Adrenal gland (tissue), 5 donors: Measurements from ENCODE around the gene NUAK1.

Experiments used
- POLR2A ChIP-seq, 2 donors: fragments of 450-650 bp; IDR thresholded peaks; one replicate each; pipeline ENCODE4 v1.6.1; 2017; ENCODE audit warnings: antibody characterized with exemption in 2 of 2, mild to moderate bottlenecking in 2 of 2, moderate library complexity in 1 of 2
- TF ChIP-seq, protein P1 (sequence below), 6 experiments: fragments of 450-650 bp in 4 of 6; fragments of 200-600 bp in 2 of 6; sonication (generic) in 1 of 6; IDR thresholded peaks; 1 replicate in 5 of 6; 2 replicates in 1 of 6; pipeline versions ENCODE4 v1.5.1 to v1.8.0; 2016 to 2021; ENCODE audit warnings: antibody characterized with exemption in 6 of 6, mild to moderate bottlenecking in 2 of 6, moderate library complexity in 1 of 6
- donor health status: DM: no; HTN: no; CAD: no.

DNA sequence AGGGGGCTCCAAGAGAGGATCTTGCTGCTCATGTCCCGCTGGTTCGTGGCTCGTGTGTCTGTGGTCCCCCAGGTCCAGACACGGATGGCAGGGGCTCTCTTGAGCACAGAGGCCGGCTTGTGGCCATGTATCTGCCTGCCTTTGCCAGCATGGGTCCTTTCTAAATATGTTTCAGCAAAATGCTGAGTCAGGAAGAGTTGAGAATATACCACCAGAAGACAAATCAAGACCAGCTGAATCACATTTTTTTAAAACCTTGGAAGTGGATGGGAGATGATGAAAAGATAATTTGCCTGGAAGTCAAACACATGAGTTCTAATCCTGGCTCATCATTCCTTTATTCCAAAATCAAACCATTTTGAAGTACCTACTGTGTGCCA lies 58.0 kb downstream of the NUAK1 start:
- TF ChIP-seq, protein P1, sequence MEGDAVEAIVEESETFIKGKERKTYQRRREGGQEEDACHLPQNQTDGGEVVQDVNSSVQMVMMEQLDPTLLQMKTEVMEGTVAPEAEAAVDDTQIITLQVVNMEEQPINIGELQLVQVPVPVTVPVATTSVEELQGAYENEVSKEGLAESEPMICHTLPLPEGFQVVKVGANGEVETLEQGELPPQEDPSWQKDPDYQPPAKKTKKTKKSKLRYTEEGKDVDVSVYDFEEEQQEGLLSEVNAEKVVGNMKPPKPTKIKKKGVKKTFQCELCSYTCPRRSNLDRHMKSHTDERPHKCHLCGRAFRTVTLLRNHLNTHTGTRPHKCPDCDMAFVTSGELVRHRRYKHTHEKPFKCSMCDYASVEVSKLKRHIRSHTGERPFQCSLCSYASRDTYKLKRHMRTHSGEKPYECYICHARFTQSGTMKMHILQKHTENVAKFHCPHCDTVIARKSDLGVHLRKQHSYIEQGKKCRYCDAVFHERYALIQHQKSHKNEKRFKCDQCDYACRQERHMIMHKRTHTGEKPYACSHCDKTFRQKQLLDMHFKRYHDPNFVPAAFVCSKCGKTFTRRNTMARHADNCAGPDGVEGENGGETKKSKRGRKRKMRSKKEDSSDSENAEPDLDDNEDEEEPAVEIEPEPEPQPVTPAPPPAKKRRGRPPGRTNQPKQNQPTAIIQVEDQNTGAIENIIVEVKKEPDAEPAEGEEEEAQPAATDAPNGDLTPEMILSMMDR (IDR thresholded peaks at IDR 0.05) = no peak
- no peak for TF ChIP-seq POLR2A (IDR thresholded peaks at IDR 0.05)
